Measurements from ENCODE around the gene EFCAB6. TPM values are rescaled to one million over a fixed set of nuclear protein-coding genes. Genes with fewer than 3 reads are reported as not detected.

Gene EFCAB6
- total and polyA plus RNA-seq, 2 of the 13 experiments (the other 11 are each of a cell fraction or from before 2014, with no cell fraction given): not detected

GRCh38 chr22:43802897-43803495, 9.1 kb downstream of the EFCAB6 start (continued):
- no peak for TF ChIP-seq DRAP1 (CRISPR knock-in tag; IDR thresholded peaks at IDR 0.05)
- TF ChIP-seq YEATS2 (CRISPR knock-in tag; IDR thresholded peaks at IDR 0.05; ENCODE audit: borderline replicate concordance): no peak
- no peak for TF ChIP-seq ZNF10 (CRISPR knock-in tag; IDR thresholded peaks at IDR 0.05; ENCODE audit: borderline replicate concordance, low read depth)

GRCh38 chr22:43800970-43801369, 11.1 kb downstream of the EFCAB6 start:
- Histone ChIP-seq H2AFZ (ENCODE audit: low read length) (no peak overlapping the region), H3K79me2 (ENCODE audit: insufficient read depth, low read length) (no peaks in the 10 kb centered on the region), H3K36me3 (replicated peaks in 1 of 2; ENCODE audit: control insufficient read depth in 1 of 2, insufficient read depth in 2 of 2, low read length in 2 of 2) (no peaks in the 10 kb centered on the region), H3K4me3 (replicated peaks in 1 of 3; ENCODE audit: insufficient read depth in 1 of 3, low read depth in 2 of 3, low read length in 3 of 3) (no peak overlapping the region), H3K27me3 (ENCODE audit: control insufficient read depth in 1 of 2, insufficient read depth in 2 of 2, low read length in 2 of 2) (no peaks in the 10 kb centered on the region), H4K20me1 (ENCODE audit: insufficient read depth, low read length) (no peaks in the 10 kb centered on the region), H3K27ac (ENCODE audit: extremely low read length, insufficient read depth, low read length) (no peak overlapping the region), H3K4me1 (ENCODE audit: insufficient read depth, low read length) (no peaks in the 10 kb centered on the region), H3K9me3 (ENCODE audit: low read length) (0 out of 2 replicates have a peak, but pooled peaks cover 15% of the 10 kb centered on the region), H3K9ac (ENCODE audit: insufficient read depth, low read depth, low read length) (no peak overlapping the region), H3K4me2 (ENCODE audit: low read depth, low read length) (no peak overlapping the region)
- 8% methylated on average over 1 of the region's 1 CpG for WGBS (ENCODE audit: low lambda C conversion rate)
- in situ Hi-C loops (cut with HindIII; ENCODE audit: extremely low pct_ligation_motif_present, low pct_unique_long_range_greater_than_20kb): no loop called here
- FAIRE-seq (no peak), DNase-seq (ENCODE audit: low spot score) (no peak), ATAC-seq (no peak)
- POLR2A ChIA-PET: no interaction called here
- intact Hi-C loops (cut with micrococcal nuclease; ENCODE audit: unreplicated experiment): no loop called here
- TF ChIP-seq SOX5 (CRISPR knock-in tag; IDR thresholded peaks at IDR 0.05; ENCODE audit: borderline replicate concordance) (no peak), REL (CRISPR knock-in tag; conservative IDR thresholded peaks at IDR 0.05) (no peak), ELF1 (CRISPR knock-in tag; IDR thresholded peaks at IDR 0.05) (no peak), ZNF207 (IDR thresholded peaks at IDR 0.05; ENCODE audit: borderline replicate concordance) (no peak), ZKSCAN5 (CRISPR knock-in tag; IDR thresholded peaks at IDR 0.05) (no peak), ZNF574 (CRISPR knock-in tag; IDR thresholded peaks at IDR 0.05) (no peak), ZNF777 (CRISPR knock-in tag; IDR thresholded peaks at IDR 0.05) (no peak), ATF3 (CRISPR knock-in tag; IDR thresholded peaks at IDR 0.05) (no peak), RARA (CRISPR knock-in tag; IDR thresholded peaks at IDR 0.05) (no peak), ZNF775 (CRISPR knock-in tag; IDR thresholded peaks at IDR 0.05; ENCODE audit: borderline replicate concordance) (no peak), ZNF460 (CRISPR knock-in tag; IDR thresholded peaks at IDR 0.05; ENCODE audit: borderline replicate concordance) (no peak), HDAC2 (CRISPR knock-in tag; IDR thresholded peaks at IDR 0.05) (no peak), RFXAP (CRISPR knock-in tag; IDR thresholded peaks at IDR 0.05; ENCODE audit: borderline replicate concordance) (no peak)
- BruUV-seq (replicated peaks): no TSS peak
- CTCF ChIA-PET (ENCODE audit: low intra/inter-chr PET ratio, low total read pairs): no interaction called here

Data from HepG2 (cell line).